Prostate gland (tissue), 2 donors: ENCODE measurements around the gene DHRS12. TPM values are rescaled to one million over a fixed set of nuclear protein-coding genes. Genes with fewer than 3 reads are reported as not detected.

Experiments used
- DNase-seq: peaks from one replicate; pipeline ENCODE4 v3.0.0-alpha.2; 2019; ENCODE audit warnings: low spot score
- H3K27ac ChIP-seq, 2 donors: fragments of 200-600 bp; sonication (generic); 2 replicates each; pipeline ENCODE4 v1.5.1; 2017 to 2019
- H3K27me3 ChIP-seq: fragments of 200-600 bp; sonication (generic); replicated peaks from 2 replicates; pipeline ENCODE4 v1.5.1; 2019; ENCODE audit not compliant: insufficient read depth
- H3K36me3 ChIP-seq, 2 donors: fragments of 200-600 bp; sonication (generic); 1 replicate in 1 of 2; 2 replicates in 1 of 2; pipeline versions ENCODE4 v1.5.1 to v1.8.1; 2017 to 2019
- H3K4me1 ChIP-seq: fragments of 200-600 bp; sonication (generic); replicated peaks from 2 replicates; pipeline ENCODE4 v1.5.1; 2019
- H3K4me3 ChIP-seq, 2 donors: fragments of 200-600 bp; sonication (generic); 2 replicates each; pipeline ENCODE4 v1.5.1; 2017 to 2019
- H3K9me3 ChIP-seq: fragments of 200-600 bp; sonication (generic); 2 replicates; pipeline ENCODE4 v1.5.1; 2017
- POLR2A ChIP-seq: fragments of 450-650 bp; IDR thresholded peaks from one replicate; pipeline ENCODE4 v1.6.1; 2016; ENCODE audit warnings: antibody characterized with exemption, mild to moderate bottlenecking
- POLR2AphosphoS5 ChIP-seq: sonication (generic); formaldehyde crosslinking; IDR thresholded peaks from one replicate; pipeline ENCODE4 v1.6.1; 2017; ENCODE audit warnings: antibody characterized with exemption
- WGBS: methylation state at CpG from one replicate; pipeline ENCODE4 v1.1.5; 2018; 5-methylcytosine and 5-hydroxymethylcytosine counted together
- intact Hi-C: fragments of 100-400 bp; cut with DNase I; formaldehyde crosslinking; loops from one replicate; pipeline ENCODE4 v1.14.2; 2022
- total RNA-seq, 2 donors: library from RNA; depleted of rRNA; stranded (reverse); fragments of >200 nt; gene quantifications; one replicate each; pipeline ENCODE4 v1.1.0, GENCODE V29; 2016
- TF ChIP-seq, protein P1 (sequence below), 4 experiments: fragments of 200-600 bp in 2 of 4; fragments of 450-650 bp in 2 of 4; sonication (generic) in 2 of 4; IDR thresholded peaks; 1 replicate in 3 of 4; 2 replicates in 1 of 4; pipeline ENCODE4 v1.5.1; 2016 to 2019; ENCODE audit warnings: antibody characterized with exemption in 4 of 4, mild to moderate bottlenecking in 2 of 4, moderate library complexity in 2 of 4

The DHRS12 gene
- total RNA-seq, 2 donors from 2014 or later = 18.7 to 19.8 TPM

DNA sequence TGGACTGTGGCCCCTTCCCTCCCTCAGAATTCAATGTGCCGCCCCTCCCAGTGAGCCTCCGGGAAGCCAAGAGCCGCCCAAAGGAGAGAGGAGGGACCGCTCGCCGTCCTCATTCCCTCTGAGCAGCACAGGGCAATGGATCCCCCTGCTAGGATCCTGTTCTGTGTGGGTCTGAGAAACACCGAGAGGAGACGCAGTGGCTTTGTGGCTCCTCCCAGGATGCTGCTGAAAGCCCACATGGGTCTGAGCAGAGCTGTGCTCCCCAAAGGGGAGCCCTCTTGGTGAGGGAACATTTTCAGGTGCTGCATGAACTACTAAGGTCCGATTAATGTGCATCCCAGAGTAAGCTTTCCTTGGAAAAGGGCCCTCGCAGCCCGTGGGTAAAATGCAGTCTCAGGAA is 30.4 kb downstream of the DHRS12 start:
- Histone ChIP-seq H3K27ac (no peak overlapping the region), H3K36me3 (no peaks in the 10 kb centered on the region), H3K4me3 (no peak overlapping the region), H3K27me3 (no peaks in the 10 kb centered on the region), H3K9me3 (no peaks in the 10 kb centered on the region), H3K4me1 (no peaks in the 10 kb centered on the region)
- DNase-seq = no peak
- TF ChIP-seq, protein P1, sequence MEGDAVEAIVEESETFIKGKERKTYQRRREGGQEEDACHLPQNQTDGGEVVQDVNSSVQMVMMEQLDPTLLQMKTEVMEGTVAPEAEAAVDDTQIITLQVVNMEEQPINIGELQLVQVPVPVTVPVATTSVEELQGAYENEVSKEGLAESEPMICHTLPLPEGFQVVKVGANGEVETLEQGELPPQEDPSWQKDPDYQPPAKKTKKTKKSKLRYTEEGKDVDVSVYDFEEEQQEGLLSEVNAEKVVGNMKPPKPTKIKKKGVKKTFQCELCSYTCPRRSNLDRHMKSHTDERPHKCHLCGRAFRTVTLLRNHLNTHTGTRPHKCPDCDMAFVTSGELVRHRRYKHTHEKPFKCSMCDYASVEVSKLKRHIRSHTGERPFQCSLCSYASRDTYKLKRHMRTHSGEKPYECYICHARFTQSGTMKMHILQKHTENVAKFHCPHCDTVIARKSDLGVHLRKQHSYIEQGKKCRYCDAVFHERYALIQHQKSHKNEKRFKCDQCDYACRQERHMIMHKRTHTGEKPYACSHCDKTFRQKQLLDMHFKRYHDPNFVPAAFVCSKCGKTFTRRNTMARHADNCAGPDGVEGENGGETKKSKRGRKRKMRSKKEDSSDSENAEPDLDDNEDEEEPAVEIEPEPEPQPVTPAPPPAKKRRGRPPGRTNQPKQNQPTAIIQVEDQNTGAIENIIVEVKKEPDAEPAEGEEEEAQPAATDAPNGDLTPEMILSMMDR (IDR thresholded peaks at IDR 0.05) = no peak
- TF ChIP-seq POLR2A (no peak), POLR2AphosphoS5 (no peak)
- intact Hi-C loops = no loop called here
- 92% methylated on average over 11 of the region's 11 CpGs for WGBS

DNA sequence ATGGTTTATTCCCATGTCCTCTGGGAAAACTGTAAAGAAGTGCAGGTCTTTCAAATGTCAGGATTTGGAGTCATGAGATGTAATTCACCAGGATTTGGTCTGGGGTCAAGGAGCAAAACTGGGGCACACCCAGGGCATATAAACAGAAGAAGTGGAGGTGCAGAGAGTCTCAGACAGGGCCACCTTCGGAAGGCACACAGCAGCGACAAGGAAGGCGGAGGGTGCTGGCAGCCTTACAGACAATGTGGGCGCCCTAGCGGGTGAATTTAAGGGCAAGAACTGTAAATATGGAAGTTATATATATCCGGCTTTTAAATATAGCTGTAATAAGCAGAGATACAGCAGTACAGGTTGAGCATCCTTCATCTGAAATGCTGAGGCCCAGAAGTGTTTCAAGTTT is 31.2 kb downstream of the DHRS12 start:
- 86% methylated on average over 6 of the region's 6 CpGs for WGBS

DNA sequence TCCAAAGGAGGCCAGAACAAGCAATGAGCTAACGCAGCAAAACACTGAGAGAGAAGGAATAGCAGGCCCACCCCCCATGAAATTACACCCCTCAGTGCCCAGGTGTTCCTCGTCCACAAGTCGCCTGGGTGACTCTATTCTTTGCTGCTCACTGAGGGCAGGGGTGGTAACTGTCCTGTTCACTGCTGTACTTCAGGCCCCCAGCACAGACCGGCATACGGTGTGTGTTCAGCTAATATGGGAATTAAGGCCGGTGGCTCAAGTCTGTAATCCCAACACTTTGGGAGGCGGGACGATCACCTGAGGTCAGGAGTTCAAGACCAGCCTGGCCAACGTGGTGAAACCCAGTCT is 31.9 kb downstream of the DHRS12 start:
- H3K36me3 ChIP-seq = no peaks in the 10 kb centered on the region
- intact Hi-C loops = no loop called here
- no peak overlapping the region for H3K27ac ChIP-seq
- TF ChIP-seq, protein P1 (IDR thresholded peaks at IDR 0.05) = no peak
- TF ChIP-seq POLR2AphosphoS5 = no peak
- TF ChIP-seq POLR2A = no peak
- H3K4me3 ChIP-seq = no peak overlapping the region
- H3K27me3 ChIP-seq = no peaks in the 10 kb centered on the region
- no peaks in the 10 kb centered on the region for H3K4me1 ChIP-seq
- WGBS = 91% methylated on average over 9 of the region's 9 CpGs
- no peak for DNase-seq
- H3K9me3 ChIP-seq = no peaks in the 10 kb centered on the region

More for the DNA sequence above, 31.2 kb downstream of the DHRS12 start:
- TF ChIP-seq POLR2AphosphoS5 (no peak), POLR2A (no peak)
- TF ChIP-seq, protein P1 (IDR thresholded peaks at IDR 0.05) = no peak
- H3K4me1 ChIP-seq = no peaks in the 10 kb centered on the region
- no peaks in the 10 kb centered on the region for H3K9me3 ChIP-seq
- no peak overlapping the region for H3K4me3 ChIP-seq
- DNase-seq = no peak
- H3K27ac ChIP-seq = no peak overlapping the region
- H3K36me3 ChIP-seq = no peaks in the 10 kb centered on the region
- intact Hi-C loops = no loop called here
- no peaks in the 10 kb centered on the region for H3K27me3 ChIP-seq

DNA sequence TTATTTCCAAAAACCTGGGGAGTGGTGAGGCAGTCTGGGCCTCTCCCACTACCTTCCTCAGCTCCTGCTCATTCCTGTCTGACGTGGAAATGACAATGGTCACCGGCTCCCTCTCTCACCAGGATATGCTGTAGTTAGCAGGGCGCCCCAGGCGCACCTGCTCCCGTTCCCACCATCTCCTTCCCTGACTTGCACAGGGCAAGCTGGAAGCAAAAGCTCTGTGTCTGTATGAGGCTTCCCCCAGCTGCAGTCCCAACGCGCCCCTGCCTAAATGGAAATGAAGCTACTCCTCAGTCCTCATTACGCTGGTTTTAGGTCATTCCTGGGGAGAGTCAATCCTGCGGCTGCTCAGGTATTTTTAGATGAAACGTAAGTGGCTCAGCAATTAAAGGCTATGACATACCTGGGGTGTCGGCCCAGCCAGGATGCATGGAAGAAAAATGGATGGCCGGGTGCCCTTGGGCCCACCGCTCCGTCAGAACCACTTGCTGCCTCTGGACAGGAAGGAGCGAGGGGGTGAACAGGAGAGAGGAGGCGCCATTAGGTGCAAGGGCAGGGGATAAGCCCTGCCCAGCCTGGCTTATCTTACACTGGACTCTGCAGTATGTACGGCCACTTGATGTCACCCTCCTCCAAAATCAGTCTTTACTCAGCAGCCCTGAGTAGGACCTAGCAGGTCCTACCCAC is 32.4 kb downstream of the DHRS12 start:
- intact Hi-C loops = no loop called here
- peak overlapping the region in 1 of 2 donors; percentile 76 for H3K27ac ChIP-seq
- DNase-seq = no peak
- WGBS = 94% methylated on average over 17 of the region's 17 CpGs
- no peaks in the 10 kb centered on the region for H3K36me3 ChIP-seq
- no peak overlapping the region for H3K4me3 ChIP-seq
- no peaks in the 10 kb centered on the region for H3K4me1 ChIP-seq
- TF ChIP-seq POLR2AphosphoS5 = no peak
- no peak for TF ChIP-seq POLR2A
- TF ChIP-seq, protein P1 (IDR thresholded peaks at IDR 0.05) = no peak
- H3K9me3 ChIP-seq = no peaks in the 10 kb centered on the region
- no peaks in the 10 kb centered on the region for H3K27me3 ChIP-seq

DNA sequence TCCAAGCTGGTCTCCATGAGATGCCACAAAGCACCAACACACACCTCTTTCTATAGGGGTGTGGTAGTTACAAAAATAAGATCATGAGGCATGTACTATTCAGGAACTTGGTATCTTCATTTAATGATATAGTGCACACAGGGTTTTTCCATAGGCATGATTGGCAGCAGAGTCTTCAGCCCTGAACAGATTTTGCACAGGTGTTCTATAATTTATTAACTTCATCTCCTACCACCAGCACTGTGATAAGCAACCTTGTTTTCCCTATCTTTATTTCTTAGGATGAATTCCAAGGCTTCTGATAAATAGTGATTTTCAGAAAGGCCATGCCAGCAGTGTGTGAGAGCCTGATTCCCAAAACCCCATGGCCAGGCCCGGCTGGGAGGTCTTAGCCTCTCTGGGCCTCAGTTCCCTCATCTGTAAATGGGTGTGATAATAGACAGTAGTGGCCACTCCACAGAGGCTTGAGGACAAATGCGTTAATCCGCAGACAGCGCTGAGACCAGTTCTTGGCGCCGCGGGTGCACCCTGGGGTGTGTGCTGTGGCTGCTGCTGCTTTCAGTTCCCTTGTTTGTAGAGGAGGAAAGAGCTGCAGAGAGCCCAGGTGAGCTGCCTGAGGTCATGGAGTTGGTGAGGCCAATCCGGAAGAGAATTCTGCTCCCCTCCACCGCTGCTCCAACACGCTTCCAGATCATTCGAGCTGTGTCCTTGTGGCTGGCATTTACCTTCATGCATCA is 33.1 kb downstream of the DHRS12 start:
- intact Hi-C loops = no loop called here
- Histone ChIP-seq H3K27ac (peak overlapping the region; percentile 60 to 76), H3K4me3 (no peak overlapping the region), H3K4me1 (no peaks in the 10 kb centered on the region), H3K27me3 (no peaks in the 10 kb centered on the region), H3K36me3 (no peaks in the 10 kb centered on the region), H3K9me3 (no peaks in the 10 kb centered on the region)
- TF ChIP-seq, protein P1 (IDR thresholded peaks at IDR 0.05) = no peak
- TF ChIP-seq POLR2A = no peak
- TF ChIP-seq POLR2AphosphoS5 = no peak
- whole genome bisulfite sequencing = 93% methylated on average over 11 of the region's 11 CpGs
- DNase-seq = no peak
